SU-DHL-6 (cell line): ENCODE data around the gene PTRH1.

Source experiments
- CTCF ChIP-seq: fragments of 200-600 bp; sonication (generic); IDR thresholded peaks from one replicate; pipeline ENCODE4 v1.5.1; 2017; ENCODE audit warnings: antibody characterized with exemption, mild to moderate bottlenecking, low read length, moderate library complexity; ENCODE audit not compliant: insufficient read depth, poor library complexity, severe bottlenecking
- EZH2phosphoT487 ChIP-seq: fragments of 200-600 bp; sonication (generic), shearing (Covaris generic); conservative IDR thresholded peaks from 2 replicates; pipeline ENCODE4 v1.6.1; 2018; ENCODE audit warnings: mild to moderate bottlenecking, antibody characterized with exemption, low read length, moderate library complexity, mixed read lengths

- TF ChIP-seq CTCF = no peak
- TF ChIP-seq EZH2phosphoT487 = no peak
Measured at GRCh38 chr9:127751269-127752054, 36.0 kb upstream of the PTRH1 start.
